ENCODE measurements around the gene PI4KA. TPM values are rescaled to one million over a fixed set of nuclear protein-coding genes. Genes with fewer than 3 reads are reported as not detected.

PI4KA gene
- polyA plus RNA-seq, 1 of the 3 experiments (the other 2 are of a cell fraction), result 30.0 TPM

DNA sequence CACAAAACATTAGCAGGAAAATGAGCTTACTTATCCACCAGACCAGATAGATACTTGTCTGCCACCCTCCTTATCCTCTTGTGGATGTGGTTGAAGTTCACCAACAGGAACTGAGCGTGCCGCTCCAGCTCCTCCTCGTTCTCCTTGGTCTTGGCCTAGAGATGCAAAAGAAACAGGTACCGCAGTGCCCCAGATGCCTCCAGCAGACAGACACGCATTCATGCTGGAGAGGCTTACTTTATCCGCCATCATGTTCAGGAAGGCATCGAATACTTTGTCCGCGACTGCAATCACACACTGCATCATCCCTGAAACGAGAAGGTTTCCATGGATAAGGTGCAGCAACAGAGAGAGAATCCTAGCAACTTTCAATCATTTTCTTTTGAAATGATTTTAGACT lies 105.7 kb downstream of the PI4KA start:
- TF ChIP-seq TAF1 (IDR thresholded peaks at IDR 0.05; ENCODE audit: borderline replicate concordance, low read depth, low read length) (no peak), SIN3A (IDR thresholded peaks at IDR 0.05; ENCODE audit: borderline replicate concordance, low read depth, low read length) (no peak), SMC3 (IDR thresholded peaks at IDR 0.05; ENCODE audit: low read depth, low read length) (no peak), TCF12 (IDR thresholded peaks at IDR 0.05) (no peak), JUND (IDR thresholded peaks at IDR 0.05) (no peak), EZH2phosphoT487 (IDR thresholded peaks at IDR 0.05; ENCODE audit: borderline replicate concordance, low read depth) (no peak), RAD21 (IDR thresholded peaks at IDR 0.05; ENCODE audit: low read length) (no peak), CHD2 (IDR thresholded peaks at IDR 0.05; ENCODE audit: low read length, partially characterized antibody) (no peak)
- TF ChIP-seq, protein P1, sequence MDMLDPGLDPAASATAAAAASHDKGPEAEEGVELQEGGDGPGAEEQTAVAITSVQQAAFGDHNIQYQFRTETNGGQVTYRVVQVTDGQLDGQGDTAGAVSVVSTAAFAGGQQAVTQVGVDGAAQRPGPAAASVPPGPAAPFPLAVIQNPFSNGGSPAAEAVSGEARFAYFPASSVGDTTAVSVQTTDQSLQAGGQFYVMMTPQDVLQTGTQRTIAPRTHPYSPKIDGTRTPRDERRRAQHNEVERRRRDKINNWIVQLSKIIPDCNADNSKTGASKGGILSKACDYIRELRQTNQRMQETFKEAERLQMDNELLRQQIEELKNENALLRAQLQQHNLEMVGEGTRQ (IDR thresholded peaks at IDR 0.05; ENCODE audit: borderline replicate concordance, low read depth, low read length), result no peak
- TF ChIP-seq, protein P2, sequence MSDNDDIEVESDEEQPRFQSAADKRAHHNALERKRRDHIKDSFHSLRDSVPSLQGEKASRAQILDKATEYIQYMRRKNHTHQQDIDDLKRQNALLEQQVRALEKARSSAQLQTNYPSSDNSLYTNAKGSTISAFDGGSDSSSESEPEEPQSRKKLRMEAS (IDR thresholded peaks at IDR 0.05; ENCODE audit: low read depth), result no peak
- TF ChIP-seq, protein P3, sequence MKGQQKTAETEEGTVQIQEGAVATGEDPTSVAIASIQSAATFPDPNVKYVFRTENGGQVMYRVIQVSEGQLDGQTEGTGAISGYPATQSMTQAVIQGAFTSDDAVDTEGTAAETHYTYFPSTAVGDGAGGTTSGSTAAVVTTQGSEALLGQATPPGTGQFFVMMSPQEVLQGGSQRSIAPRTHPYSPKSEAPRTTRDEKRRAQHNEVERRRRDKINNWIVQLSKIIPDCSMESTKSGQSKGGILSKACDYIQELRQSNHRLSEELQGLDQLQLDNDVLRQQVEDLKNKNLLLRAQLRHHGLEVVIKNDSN (IDR thresholded peaks at IDR 0.05; ENCODE audit: borderline replicate concordance, low read depth), result no peak
- Histone ChIP-seq H3K9me3 (no peaks in the 10 kb centered on the region), H4K20me1 (ENCODE audit: insufficient read depth) (no peaks in the 10 kb centered on the region; the same call in 1 of the 2 replicates), H3K27ac (ENCODE audit: low read depth in 2 of 2, low read length in 1 of 2) (no peak overlapping the region), H3K4me2 (no peak overlapping the region), H3K4me3 (ENCODE audit: low read depth in 2 of 2, low read length in 1 of 2) (no peak overlapping the region), H3K9me2 (no peaks in the 10 kb centered on the region), H3K9ac (no peak overlapping the region), H3F3A (replicated peaks; ENCODE audit: insufficient read depth) (no peaks in the 10 kb centered on the region), H3K4me1 (ENCODE audit: control insufficient read depth in 1 of 2, insufficient read depth in 2 of 2, low read depth in 1 of 2, low read length in 1 of 2) (peaks cover 0 to 4% of the 10 kb centered on the region in 2 experiments; a peak in 1 of 4 replicates), H3K79me2 (ENCODE audit: insufficient read depth) (no peaks in the 10 kb centered on the region), H3K27me3 (ENCODE audit: insufficient read depth) (no peaks in the 10 kb centered on the region), H3K36me3 (replicated peaks in 1 of 2; ENCODE audit: control insufficient read depth in 1 of 2, insufficient read depth in 2 of 2, low read length in 1 of 2) (peaks cover 5 to 24% of the 10 kb centered on the region in 2 experiments), H2AFZ (ENCODE audit: low read depth) (no peak overlapping the region)
- ChIA-PET POLR2A (no interaction called here), CTCF (interaction anchor here (4.7 kb wide), 1 partner anchor 11 kb away, joined by 29 read pairs; no protein-coding TSS in a partner anchor)
- DNase-seq, result no peak
- WGBS (ENCODE audit: low lambda C conversion rate), result 94% methylated on average over 10 of the region's 10 CpGs

DNA sequence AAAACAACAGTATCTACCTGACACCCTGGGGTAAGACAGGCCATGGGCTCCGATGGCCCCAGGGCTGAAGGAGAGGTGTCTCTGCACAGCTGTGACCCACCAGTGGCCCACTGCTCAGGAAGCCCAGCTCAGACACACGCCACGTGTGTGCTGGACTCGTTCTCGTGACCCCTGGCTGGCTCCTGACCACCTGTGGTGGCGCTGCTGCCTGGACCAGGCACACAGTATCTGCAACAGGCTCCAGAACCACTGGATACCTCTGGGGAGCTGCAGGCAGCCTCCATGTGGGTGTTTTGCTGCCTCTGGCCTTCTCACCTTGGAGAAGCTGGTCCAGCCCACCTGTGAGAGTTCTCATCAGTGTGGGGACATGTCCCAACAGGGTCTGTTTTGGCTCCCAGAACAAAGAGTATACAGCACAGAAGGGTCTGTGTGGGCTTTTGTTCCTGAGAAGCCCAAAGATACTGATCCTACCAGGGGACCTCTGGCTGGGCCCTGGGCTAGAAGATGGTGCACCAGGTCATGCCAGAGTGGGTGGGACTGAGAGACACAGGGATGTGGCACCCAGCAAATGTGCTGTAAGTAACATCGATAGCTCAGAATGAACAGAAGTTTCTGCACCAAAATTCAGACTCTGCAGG lies 106.4 kb downstream of the PI4KA start:
- Histone ChIP-seq H3K4me3 (ENCODE audit: low read depth in 2 of 2, low read length in 1 of 2) (no peak overlapping the region), H3K79me2 (ENCODE audit: insufficient read depth) (no peaks in the 10 kb centered on the region), H3K27me3 (ENCODE audit: insufficient read depth) (no peaks in the 10 kb centered on the region), H3K9me3 (no peaks in the 10 kb centered on the region), H3K36me3 (replicated peaks in 1 of 2; ENCODE audit: control insufficient read depth in 1 of 2, insufficient read depth in 2 of 2, low read length in 1 of 2) (peaks cover 5 to 26% of the 10 kb centered on the region in 2 experiments), H3K9ac (no peak overlapping the region), H3K9me2 (no peaks in the 10 kb centered on the region), H3K4me1 (ENCODE audit: control insufficient read depth in 1 of 2, insufficient read depth in 2 of 2, low read depth in 1 of 2, low read length in 1 of 2) (peaks cover 0 to 4% of the 10 kb centered on the region in 2 experiments; a peak in 1 of 4 replicates), H4K20me1 (ENCODE audit: insufficient read depth) (no peaks in the 10 kb centered on the region; the same call in 1 of the 2 replicates), H2AFZ (ENCODE audit: low read depth) (no peak overlapping the region), H3F3A (replicated peaks; ENCODE audit: insufficient read depth) (no peaks in the 10 kb centered on the region), H3K27ac (ENCODE audit: low read depth in 2 of 2, low read length in 1 of 2) (no peak overlapping the region), H3K4me2 (no peak overlapping the region)
- DNase-seq, result no peak
- WGBS (ENCODE audit: low lambda C conversion rate), result 100% methylated on average over 6 of the region's 7 CpGs
- CTCF ChIA-PET, result interaction anchor here (4.7 kb wide), 1 partner anchor 10 kb away, joined by 29 read pairs; no protein-coding TSS in a partner anchor
- TF ChIP-seq RCOR1 (IDR thresholded peaks at IDR 0.05; ENCODE audit: low read length), result no peak
- TF ChIP-seq POLR2AphosphoS5 (IDR thresholded peaks at IDR 0.05; ENCODE audit: low read depth, low read length), result no peak
- TF ChIP-seq TCF12 (IDR thresholded peaks at IDR 0.05), result no peak
- TF ChIP-seq, protein P4, sequence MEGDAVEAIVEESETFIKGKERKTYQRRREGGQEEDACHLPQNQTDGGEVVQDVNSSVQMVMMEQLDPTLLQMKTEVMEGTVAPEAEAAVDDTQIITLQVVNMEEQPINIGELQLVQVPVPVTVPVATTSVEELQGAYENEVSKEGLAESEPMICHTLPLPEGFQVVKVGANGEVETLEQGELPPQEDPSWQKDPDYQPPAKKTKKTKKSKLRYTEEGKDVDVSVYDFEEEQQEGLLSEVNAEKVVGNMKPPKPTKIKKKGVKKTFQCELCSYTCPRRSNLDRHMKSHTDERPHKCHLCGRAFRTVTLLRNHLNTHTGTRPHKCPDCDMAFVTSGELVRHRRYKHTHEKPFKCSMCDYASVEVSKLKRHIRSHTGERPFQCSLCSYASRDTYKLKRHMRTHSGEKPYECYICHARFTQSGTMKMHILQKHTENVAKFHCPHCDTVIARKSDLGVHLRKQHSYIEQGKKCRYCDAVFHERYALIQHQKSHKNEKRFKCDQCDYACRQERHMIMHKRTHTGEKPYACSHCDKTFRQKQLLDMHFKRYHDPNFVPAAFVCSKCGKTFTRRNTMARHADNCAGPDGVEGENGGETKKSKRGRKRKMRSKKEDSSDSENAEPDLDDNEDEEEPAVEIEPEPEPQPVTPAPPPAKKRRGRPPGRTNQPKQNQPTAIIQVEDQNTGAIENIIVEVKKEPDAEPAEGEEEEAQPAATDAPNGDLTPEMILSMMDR (IDR thresholded peaks at IDR 0.05), result no peak
- TF ChIP-seq FOSL2 (IDR thresholded peaks at IDR 0.05; ENCODE audit: borderline replicate concordance, low read depth), result no peak
- no peak for TF ChIP-seq RFX5 (IDR thresholded peaks at IDR 0.05; ENCODE audit: low read length)
- POLR2A ChIA-PET, result no interaction called here

Data from SK-N-SH (cell line).